SK-N-MC (cell line): Measurements from ENCODE around the gene DMBT1.

ENCODE experiments used
- EZH2 ChIP-seq: fragments of 200-600 bp; sonication (generic); IDR thresholded peaks from one replicate; pipeline ENCODE4 v1.6.1; 2017; ENCODE audit warnings: antibody characterized with exemption
- POLR2AphosphoS5 ChIP-seq: IDR thresholded peaks from 2 replicates; pipeline ENCODE4 v1.6.1; 2012; ENCODE audit warnings: mild to moderate bottlenecking, low read depth, low read length, borderline replicate concordance

DNA sequence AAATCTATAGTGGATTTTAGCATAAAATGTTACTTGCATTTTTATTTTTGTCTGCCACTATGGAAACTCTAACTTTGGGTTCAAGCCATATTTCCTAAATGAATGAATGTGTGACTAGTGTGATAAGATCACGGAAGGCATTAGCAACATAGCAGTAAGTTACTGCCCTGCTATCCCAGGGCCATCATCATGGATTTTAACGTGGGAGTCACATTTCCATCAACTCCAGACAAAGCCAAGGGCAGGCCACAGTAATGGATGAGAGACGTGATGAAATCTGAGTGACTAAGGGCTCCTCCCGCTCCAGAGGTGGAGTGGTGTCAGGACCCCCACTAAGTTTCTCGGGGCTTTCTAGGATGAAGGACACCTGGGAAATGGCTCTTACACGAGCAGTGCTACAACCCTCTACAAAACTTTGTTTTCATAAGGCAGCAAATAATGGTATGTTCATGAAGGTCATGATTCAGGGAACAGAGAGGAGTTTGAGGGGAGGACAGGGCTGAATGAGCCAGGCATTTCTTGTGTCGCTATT is 104.8 kb downstream of the DMBT1 start:
- TF ChIP-seq EZH2: no peak
- no peak for TF ChIP-seq POLR2AphosphoS5
